Measurements from ENCODE around the gene ZNF519. TPM values are rescaled to one million over a fixed set of nuclear protein-coding genes. Genes with fewer than 3 reads are reported as not detected.
"Not testable (repeated sequence)": the region's sequence is repeated elsewhere in the genome, so short reads cannot be mapped to it uniquely, and the experiment has no call there.

ZNF519 gene
- polyA plus RNA-seq, 3 donors: 0.52 to 1.7 (median 0.63) TPM

DNA sequence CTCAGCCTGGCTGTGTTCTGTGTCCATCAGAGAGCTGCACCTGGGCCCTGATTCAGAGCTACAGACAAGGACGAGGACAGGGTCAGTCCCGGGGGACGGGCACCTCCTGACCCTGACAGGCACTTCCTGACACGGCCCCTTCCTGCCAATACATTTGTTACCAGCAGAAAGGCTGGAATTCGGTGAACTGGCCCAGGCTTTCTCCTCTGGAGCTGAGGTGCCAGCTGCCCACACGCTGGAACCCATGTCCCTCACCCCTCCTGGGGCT lies 12.3 kb upstream of the ZNF519 start:
- Histone ChIP-seq H2AFZ (ENCODE audit: insufficient read depth, low read depth, low read length, poor library complexity, severe bottlenecking) (no peak overlapping the region), H3K27ac (ENCODE audit: low read depth in 1 of 2, low read length in 2 of 2) (no peak overlapping the region), H3K9ac (ENCODE audit: insufficient read depth, low read length, poor library complexity, severe bottlenecking) (no peak overlapping the region), H3K36me3 (replicated peaks in 1 of 2; ENCODE audit: control insufficient read depth in 1 of 2, insufficient read depth in 2 of 2, low read length in 2 of 2) (no peaks in the 10 kb centered on the region), H3K4me3 (replicated peaks in 1 of 3; ENCODE audit: low read depth in 2 of 3, low read length in 3 of 3) (no peak overlapping the region), H3K4me1 (ENCODE audit: control insufficient read depth in 1 of 2, insufficient read depth in 2 of 2, low read length in 2 of 2) (peaks cover 0 to 6% of the 10 kb centered on the region in 2 donors), H3K79me2 (ENCODE audit: insufficient read depth, low read length) (no peaks in the 10 kb centered on the region), H3K9me3 (replicated peaks in 1 of 2; ENCODE audit: control insufficient read depth in 1 of 2, insufficient read depth in 1 of 2, low read length in 2 of 2) (no peaks in the 10 kb centered on the region), H3K4me2 (replicated peaks; ENCODE audit: extremely low read depth, low read length, poor library complexity, severe bottlenecking) (no peak overlapping the region), H4K20me1 (ENCODE audit: insufficient read depth, low read length) (no peaks in the 10 kb centered on the region), H3K27me3 (ENCODE audit: control insufficient read depth in 2 of 2, insufficient read depth in 2 of 2, low read length in 2 of 2) (no peaks in the 10 kb centered on the region)
- Mint-ChIP-seq H3K4me1 (peaks cover 7% of the 10 kb centered on the region), H3K4me3 (no peak overlapping the region), H3K9me3 (no peaks in the 10 kb centered on the region), H3K27ac (no peak overlapping the region), H3K27me3 (ENCODE audit: low read depth in 3 of 3) (peaks cover 0 to 5% (median 3%) of the 10 kb centered on the region in 3 donors), H3K36me3 (no peaks in the 10 kb centered on the region)
- DNase-seq: no peak
- intact Hi-C loops (cut with micrococcal nuclease): no loop called here
- WGBS (ENCODE audit: insufficient coverage): 88% methylated on average over 5 of the region's 6 CpGs
- TF ChIP-seq, protein P1, sequence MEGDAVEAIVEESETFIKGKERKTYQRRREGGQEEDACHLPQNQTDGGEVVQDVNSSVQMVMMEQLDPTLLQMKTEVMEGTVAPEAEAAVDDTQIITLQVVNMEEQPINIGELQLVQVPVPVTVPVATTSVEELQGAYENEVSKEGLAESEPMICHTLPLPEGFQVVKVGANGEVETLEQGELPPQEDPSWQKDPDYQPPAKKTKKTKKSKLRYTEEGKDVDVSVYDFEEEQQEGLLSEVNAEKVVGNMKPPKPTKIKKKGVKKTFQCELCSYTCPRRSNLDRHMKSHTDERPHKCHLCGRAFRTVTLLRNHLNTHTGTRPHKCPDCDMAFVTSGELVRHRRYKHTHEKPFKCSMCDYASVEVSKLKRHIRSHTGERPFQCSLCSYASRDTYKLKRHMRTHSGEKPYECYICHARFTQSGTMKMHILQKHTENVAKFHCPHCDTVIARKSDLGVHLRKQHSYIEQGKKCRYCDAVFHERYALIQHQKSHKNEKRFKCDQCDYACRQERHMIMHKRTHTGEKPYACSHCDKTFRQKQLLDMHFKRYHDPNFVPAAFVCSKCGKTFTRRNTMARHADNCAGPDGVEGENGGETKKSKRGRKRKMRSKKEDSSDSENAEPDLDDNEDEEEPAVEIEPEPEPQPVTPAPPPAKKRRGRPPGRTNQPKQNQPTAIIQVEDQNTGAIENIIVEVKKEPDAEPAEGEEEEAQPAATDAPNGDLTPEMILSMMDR (IDR thresholded peaks at IDR 0.05): no peak

DNA sequence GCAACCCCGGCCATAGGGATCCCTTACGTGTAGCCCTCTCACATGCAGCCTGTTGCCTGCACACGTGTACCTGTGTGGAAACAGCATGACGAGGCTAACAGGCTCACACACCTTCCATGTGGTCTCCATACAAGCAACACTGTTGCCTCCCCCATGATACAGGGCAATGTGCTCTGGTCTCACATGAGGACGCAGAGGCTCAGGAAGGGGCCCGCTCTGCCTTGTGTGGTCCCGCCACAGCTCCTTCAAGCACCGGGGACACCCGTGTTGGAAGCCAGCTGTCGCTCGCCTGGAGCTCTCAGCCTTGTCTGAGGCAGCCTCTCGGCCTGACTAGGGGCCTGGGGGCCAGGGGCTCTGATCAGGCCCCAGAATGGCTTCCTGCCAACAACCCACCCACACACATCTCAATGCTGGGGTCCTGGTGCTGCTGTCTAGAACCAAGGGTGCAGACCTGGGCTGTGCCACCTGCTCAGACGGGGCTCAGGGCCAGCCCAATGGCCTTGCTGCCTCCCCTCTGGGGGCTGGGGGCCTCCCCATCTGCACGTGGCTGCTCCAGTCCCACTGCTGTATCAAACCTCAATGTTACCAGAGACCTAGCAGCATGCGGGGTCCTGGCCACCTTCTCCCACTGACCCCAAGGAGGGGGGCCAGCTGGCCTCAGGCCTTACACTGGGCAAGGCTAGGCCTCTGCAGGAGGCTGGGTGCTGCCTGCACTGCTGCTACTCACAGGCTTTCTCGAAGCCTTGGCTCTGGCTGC lies 11.8 kb upstream of the ZNF519 start:
- intact Hi-C loops (cut with micrococcal nuclease); DNase-seq; H3K27me3 Mint-ChIP-seq (ENCODE audit: low read depth in 3 of 3); H3K36me3 Mint-ChIP-seq; H3K4me2 ChIP-seq (replicated peaks; ENCODE audit: extremely low read depth, low read length, poor library complexity, severe bottlenecking); H3K9ac ChIP-seq (ENCODE audit: insufficient read depth, low read length, poor library complexity, severe bottlenecking); H3K4me3 Mint-ChIP-seq; H3K4me3 ChIP-seq (replicated peaks in 1 of 3; ENCODE audit: low read depth in 2 of 3, low read length in 3 of 3); H2AFZ ChIP-seq (ENCODE audit: insufficient read depth, low read depth, low read length, poor library complexity, severe bottlenecking); H3K27me3 ChIP-seq (ENCODE audit: control insufficient read depth in 2 of 2, insufficient read depth in 2 of 2, low read length in 2 of 2); H3K27ac ChIP-seq (ENCODE audit: low read depth in 1 of 2, low read length in 2 of 2); H4K20me1 ChIP-seq (ENCODE audit: insufficient read depth, low read length); H3K9me3 Mint-ChIP-seq; H3K36me3 ChIP-seq (replicated peaks in 1 of 2; ENCODE audit: control insufficient read depth in 1 of 2, insufficient read depth in 2 of 2, low read length in 2 of 2); H3K79me2 ChIP-seq (ENCODE audit: insufficient read depth, low read length); H3K9me3 ChIP-seq (replicated peaks in 1 of 2; ENCODE audit: control insufficient read depth in 1 of 2, insufficient read depth in 1 of 2, low read length in 2 of 2): not testable (repeated sequence)
- 96% methylated on average over 6 of the region's 16 CpGs for WGBS (ENCODE audit: insufficient coverage)
- H3K4me1 ChIP-seq (ENCODE audit: control insufficient read depth in 1 of 2, insufficient read depth in 2 of 2, low read length in 2 of 2): peaks cover 5 to 12% of the 10 kb centered on the region in 2 donors
- H3K4me1 Mint-ChIP-seq: peaks cover 12% of the 10 kb centered on the region
- peak overlapping the region in 1 of 7 donors; percentile 30 for H3K27ac Mint-ChIP-seq

DNA sequence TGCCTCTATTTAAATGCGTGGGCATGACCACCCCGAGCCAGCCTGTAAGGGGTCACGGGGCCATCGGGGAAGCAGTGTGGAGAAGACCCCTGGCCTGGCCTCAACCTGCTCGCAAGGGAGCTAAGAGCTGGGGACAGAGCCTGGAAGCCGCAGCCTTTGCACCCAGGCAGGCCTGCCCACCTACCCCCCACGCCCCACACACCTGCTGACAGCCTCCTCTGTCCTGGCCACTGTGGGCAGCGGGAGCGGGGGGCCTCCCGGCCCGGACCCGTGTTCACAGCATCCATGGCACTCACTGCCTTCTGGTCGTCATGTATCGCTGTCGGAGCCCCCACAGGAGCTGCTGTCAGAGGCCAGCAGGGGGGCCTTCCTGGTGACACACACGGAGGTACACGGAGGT lies 11.2 kb upstream of the ZNF519 start:
- H3K36me3 Mint-ChIP-seq; H4K20me1 ChIP-seq (ENCODE audit: insufficient read depth, low read length); H3K27ac Mint-ChIP-seq; H3K9me3 Mint-ChIP-seq; H3K27ac ChIP-seq (ENCODE audit: low read depth in 1 of 2, low read length in 2 of 2); H3K79me2 ChIP-seq (ENCODE audit: insufficient read depth, low read length); intact Hi-C loops (cut with micrococcal nuclease); H3K9ac ChIP-seq (ENCODE audit: insufficient read depth, low read length, poor library complexity, severe bottlenecking); H3K27me3 ChIP-seq (ENCODE audit: control insufficient read depth in 2 of 2, insufficient read depth in 2 of 2, low read length in 2 of 2); DNase-seq; H3K36me3 ChIP-seq (replicated peaks in 1 of 2; ENCODE audit: control insufficient read depth in 1 of 2, insufficient read depth in 2 of 2, low read length in 2 of 2); H3K4me3 Mint-ChIP-seq; H2AFZ ChIP-seq (ENCODE audit: insufficient read depth, low read depth, low read length, poor library complexity, severe bottlenecking); H3K4me2 ChIP-seq (replicated peaks; ENCODE audit: extremely low read depth, low read length, poor library complexity, severe bottlenecking); H3K9me3 ChIP-seq (replicated peaks in 1 of 2; ENCODE audit: control insufficient read depth in 1 of 2, insufficient read depth in 1 of 2, low read length in 2 of 2); H3K4me3 ChIP-seq (replicated peaks in 1 of 3; ENCODE audit: low read depth in 2 of 3, low read length in 3 of 3); H3K27me3 Mint-ChIP-seq (ENCODE audit: low read depth in 3 of 3): not testable (repeated sequence)
- H3K4me1 ChIP-seq (ENCODE audit: control insufficient read depth in 1 of 2, insufficient read depth in 2 of 2, low read length in 2 of 2): peaks cover 5 to 13% of the 10 kb centered on the region in 2 donors
- WGBS (ENCODE audit: insufficient coverage): 90% methylated on average over 7 of the region's 17 CpGs
- peaks cover 14% of the 10 kb centered on the region for H3K4me1 Mint-ChIP-seq

DNA sequence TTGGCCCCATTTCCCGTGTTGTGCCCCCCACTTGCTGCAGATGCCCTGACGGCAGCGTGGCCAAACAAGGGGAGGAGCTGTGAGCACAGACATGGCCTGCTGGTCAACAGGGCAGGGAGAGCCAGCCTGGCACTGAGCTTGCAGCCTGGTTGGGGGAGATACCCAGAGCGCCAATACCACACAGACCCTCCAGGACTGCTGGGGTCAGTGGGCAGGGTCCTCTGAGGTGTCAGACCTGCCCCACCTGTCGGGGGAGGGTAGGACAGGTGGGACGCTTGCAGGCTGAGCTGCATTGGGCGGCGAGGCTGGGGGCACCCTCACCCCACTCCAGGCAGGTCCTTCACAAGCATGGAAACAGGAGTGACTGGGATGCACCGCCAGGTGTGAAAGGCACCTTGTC lies 9.9 kb upstream of the ZNF519 start:
- H3K27me3 Mint-ChIP-seq (ENCODE audit: low read depth in 3 of 3); H3K36me3 Mint-ChIP-seq; H3K4me3 Mint-ChIP-seq; intact Hi-C loops (cut with micrococcal nuclease); H4K20me1 ChIP-seq (ENCODE audit: insufficient read depth, low read length); DNase-seq; H3K4me3 ChIP-seq (replicated peaks in 1 of 3; ENCODE audit: low read depth in 2 of 3, low read length in 3 of 3); H2AFZ ChIP-seq (ENCODE audit: insufficient read depth, low read depth, low read length, poor library complexity, severe bottlenecking); H3K9me3 ChIP-seq (replicated peaks in 1 of 2; ENCODE audit: control insufficient read depth in 1 of 2, insufficient read depth in 1 of 2, low read length in 2 of 2); H3K4me2 ChIP-seq (replicated peaks; ENCODE audit: extremely low read depth, low read length, poor library complexity, severe bottlenecking); H3K79me2 ChIP-seq (ENCODE audit: insufficient read depth, low read length); H3K36me3 ChIP-seq (replicated peaks in 1 of 2; ENCODE audit: control insufficient read depth in 1 of 2, insufficient read depth in 2 of 2, low read length in 2 of 2); H3K27ac ChIP-seq (ENCODE audit: low read depth in 1 of 2, low read length in 2 of 2); H3K27me3 ChIP-seq (ENCODE audit: control insufficient read depth in 2 of 2, insufficient read depth in 2 of 2, low read length in 2 of 2); H3K9ac ChIP-seq (ENCODE audit: insufficient read depth, low read length, poor library complexity, severe bottlenecking); H3K9me3 Mint-ChIP-seq; H3K27ac Mint-ChIP-seq: not testable (repeated sequence)
- peaks cover 14% of the 10 kb centered on the region for H3K4me1 Mint-ChIP-seq
- H3K4me1 ChIP-seq (ENCODE audit: control insufficient read depth in 1 of 2, insufficient read depth in 2 of 2, low read length in 2 of 2): peaks cover 5 to 13% of the 10 kb centered on the region in 2 donors
- 93% methylated on average over 3 of the region's 9 CpGs for WGBS (ENCODE audit: insufficient coverage)

Data from CD14-positive monocyte (primary cell).